Measurements from ENCODE around the gene ESR1. TPM values are rescaled to one million over a fixed set of nuclear protein-coding genes. Genes with fewer than 3 reads are reported as not detected.

Gene ESR1
- total RNA-seq, 6 experiments from 2014 or later = 1.6 to 59.9 (median 18.6) TPM

DNA sequence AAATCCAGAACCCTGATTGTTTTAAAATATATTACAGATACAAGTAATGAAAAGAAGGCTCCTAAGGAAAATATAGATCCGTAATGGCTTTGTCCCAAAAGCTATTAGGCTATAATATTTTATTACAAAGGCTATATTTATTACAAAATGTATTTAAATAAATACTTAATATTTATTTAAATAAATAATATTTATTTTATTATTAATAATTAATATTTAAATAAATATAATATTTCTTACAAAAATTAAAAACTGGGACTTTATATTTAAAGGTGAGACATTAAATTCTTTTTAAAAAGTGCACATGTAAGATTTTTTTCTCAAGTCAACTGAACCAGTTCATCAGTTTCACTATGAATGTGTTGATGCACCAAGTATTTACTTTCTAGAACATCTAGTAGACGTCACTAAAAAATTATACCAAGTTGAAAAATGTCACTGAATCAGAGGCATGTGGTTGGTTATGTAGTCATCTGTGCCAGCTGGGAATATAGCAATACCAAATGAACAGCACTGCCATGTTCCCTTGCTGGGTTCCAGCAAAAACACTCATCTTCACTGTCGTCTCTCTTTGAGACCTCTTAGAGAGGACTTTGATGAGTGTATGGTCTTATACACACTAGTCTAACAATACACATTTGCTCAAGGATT, 278.9 kb downstream of the ESR1 start:
- no peak for ATAC-seq
- H3K4me1 ChIP-seq = no peaks in the 10 kb centered on the region
- WGBS (ENCODE audit: insufficient coverage, low coverage, low lambda C conversion rate, missing lambda C conversion rate) = 91% methylated on average over 3 of the region's 3 CpGs

GRCh38 chr6:152087096-152087495, 279.6 kb downstream of the ESR1 start:
- 85% methylated on average over 2 of the region's 2 CpGs for WGBS (ENCODE audit: insufficient coverage, low coverage, low lambda C conversion rate, missing lambda C conversion rate)
- intact Hi-C loops (cut with DNase I) = no loop called here

More for the DNA sequence above, 278.9 kb downstream of the ESR1 start:
- Histone ChIP-seq H3K27ac (no peak overlapping the region), H3K4me3 (no peak overlapping the region), H3K27me3 (no peaks in the 10 kb centered on the region), H3K9me3 (no peaks in the 10 kb centered on the region), H3K36me3 (no peaks in the 10 kb centered on the region)
- no peak for DNase-seq
- intact Hi-C loops (cut with DNase I) = no loop called here
- TF ChIP-seq CTCF (IDR thresholded peaks at IDR 0.05) = no peak
- TF ChIP-seq POLR2A (IDR thresholded peaks at IDR 0.05) = no peak

GRCh38 chr6:152087701-152088100, 280.2 kb downstream of the ESR1 start:
- intact Hi-C loops (cut with DNase I) = no loop called here
- no peaks in the 10 kb centered on the region for H3K4me1 ChIP-seq
- 50% methylated on average over 1 of the region's 1 CpG for WGBS (ENCODE audit: insufficient coverage, low coverage, low lambda C conversion rate, missing lambda C conversion rate)
- H3K36me3 ChIP-seq = no peaks in the 10 kb centered on the region
- TF ChIP-seq POLR2A (IDR thresholded peaks at IDR 0.05) = no peak
- no peak for TF ChIP-seq CTCF (IDR thresholded peaks at IDR 0.05)
- no peaks in the 10 kb centered on the region for H3K27me3 ChIP-seq
- DNase-seq = no peak
- H3K27ac ChIP-seq = no peak overlapping the region
- H3K4me3 ChIP-seq = no peak overlapping the region
- no peaks in the 10 kb centered on the region for H3K9me3 ChIP-seq
- no peak for ATAC-seq

More at GRCh38 chr6:152087096-152087495, 279.6 kb downstream of the ESR1 start:
- Histone ChIP-seq H3K36me3 (no peaks in the 10 kb centered on the region), H3K9me3 (no peaks in the 10 kb centered on the region), H3K27ac (no peak overlapping the region), H3K4me1 (no peaks in the 10 kb centered on the region), H3K27me3 (no peaks in the 10 kb centered on the region), H3K4me3 (no peak overlapping the region)
- DNase-seq (no peak), ATAC-seq (no peak)
- TF ChIP-seq CTCF (IDR thresholded peaks at IDR 0.05) (no peak), POLR2A (IDR thresholded peaks at IDR 0.05) (no peak)

DNA sequence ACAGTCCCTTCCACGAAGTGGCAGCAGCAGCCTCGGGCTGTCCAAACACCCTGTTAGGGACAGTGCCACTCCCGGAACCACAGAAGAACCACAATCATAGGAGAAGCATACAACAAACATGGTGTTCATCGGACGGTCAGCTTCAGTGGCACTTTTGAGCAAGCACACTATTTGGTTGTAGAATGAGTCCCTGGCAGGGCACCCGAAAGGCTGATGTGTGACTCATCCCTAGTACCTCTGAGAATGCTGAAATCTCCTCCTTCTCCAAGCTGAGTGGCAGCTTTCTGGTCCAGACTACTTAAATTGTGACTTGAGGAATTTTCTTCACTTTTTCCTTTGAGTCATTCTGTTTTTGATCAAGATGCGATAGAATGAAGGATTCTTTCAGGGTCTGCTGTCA, 282.5 kb downstream of the ESR1 start:
- no peaks in the 10 kb centered on the region for H3K9me3 ChIP-seq
- no peaks in the 10 kb centered on the region for H3K36me3 ChIP-seq
- no peaks in the 10 kb centered on the region for H3K27me3 ChIP-seq
- H3K4me3 ChIP-seq = no peak overlapping the region
- intact Hi-C loops (cut with DNase I) = no loop called here
- no peaks in the 10 kb centered on the region for H3K4me1 ChIP-seq
- DNase-seq (no peak), ATAC-seq (no peak)
- 91% methylated on average over 4 of the region's 7 CpGs for WGBS (ENCODE audit: insufficient coverage, low coverage, low lambda C conversion rate, missing lambda C conversion rate)
- TF ChIP-seq POLR2A (IDR thresholded peaks at IDR 0.05) = no peak
- H3K27ac ChIP-seq = no peak overlapping the region

GRCh38 chr6:152091201-152091600, 283.7 kb downstream of the ESR1 start:
- no peak overlapping the region for H3K4me3 ChIP-seq
- H3K4me1 ChIP-seq = no peaks in the 10 kb centered on the region
- H3K27me3 ChIP-seq = no peaks in the 10 kb centered on the region
- ATAC-seq (peak in 3 of 4 donors; percentile 25 to 49 (median 36)), DNase-seq (no peak)
- H3K27ac ChIP-seq = no peak overlapping the region
- no peaks in the 10 kb centered on the region for H3K9me3 ChIP-seq
- TF ChIP-seq POLR2A (IDR thresholded peaks at IDR 0.05) (no peak), CTCF (IDR thresholded peaks at IDR 0.05) (no peak)
- intact Hi-C loops (cut with DNase I) = no loop called here
- H3K36me3 ChIP-seq = peaks cover 0 to 4% (median 0%) of the 10 kb centered on the region in 4 donors
- 33% methylated on average over 1 of the region's 2 CpGs for WGBS (ENCODE audit: insufficient coverage, low coverage, low lambda C conversion rate, missing lambda C conversion rate)

Data from right lobe of liver (tissue), 6 donors.